NCI-H345 treated with DMSO at 0.1 percent for 48 hours (cell line): ENCODE results near the gene SCAND1.
A peak's percentile ranks its signal among the peaks of the same experiment; 100 is the strongest.
"Not testable (repeated sequence)": the region's sequence is repeated elsewhere in the genome, so short reads cannot be mapped to it uniquely, and the experiment has no call there.

Experiments
- DNase-seq: peaks from one replicate; lab custom pipeline; 2025; ENCODE audit not compliant: unreplicated experiment; lab: John Stamatoyannopoulos, UW

SCAND1 gene

DNA sequence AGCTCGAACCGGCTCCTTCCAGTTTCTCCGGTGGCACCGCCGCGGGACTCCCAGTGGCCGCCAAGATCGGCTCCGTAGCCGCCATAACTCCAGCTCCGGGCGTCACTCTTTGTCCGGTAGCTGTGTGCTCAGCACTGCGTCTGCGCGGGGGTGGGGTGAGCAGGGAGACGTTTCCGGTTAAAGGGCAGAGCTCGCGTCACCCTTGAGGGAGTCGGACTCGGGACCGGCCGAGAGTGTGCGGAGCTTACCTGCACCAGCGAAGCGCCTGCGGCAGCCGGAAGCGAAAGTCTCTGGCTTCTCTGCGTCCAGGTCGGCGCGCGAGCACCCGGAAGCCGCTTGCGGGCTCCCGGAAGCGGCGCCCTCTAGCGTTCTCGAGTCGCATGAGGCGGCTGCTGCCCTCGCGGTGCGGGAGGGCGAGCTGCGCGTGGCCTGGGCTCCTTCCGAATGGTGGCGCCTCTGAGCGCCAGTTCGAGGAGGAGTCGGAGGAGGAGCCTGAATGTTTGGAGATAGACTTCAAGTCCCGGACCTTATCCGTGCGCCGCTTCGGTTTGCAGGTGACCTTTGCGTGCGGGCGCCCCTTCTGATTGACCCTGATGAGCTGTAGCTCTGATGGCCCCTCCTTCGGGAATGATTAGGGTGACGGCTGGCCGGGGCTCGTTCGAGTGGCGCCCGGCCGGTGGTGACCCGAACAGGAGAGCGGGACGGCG lies at the start of gene SCAND1:
Gene SCAND1 (minus strand): TSS at position 303 of the 707 bp plus-strand sequence. CDS start 218 bp downstream, at position 85.
- DNase-seq: peak; percentile 99

DNA sequence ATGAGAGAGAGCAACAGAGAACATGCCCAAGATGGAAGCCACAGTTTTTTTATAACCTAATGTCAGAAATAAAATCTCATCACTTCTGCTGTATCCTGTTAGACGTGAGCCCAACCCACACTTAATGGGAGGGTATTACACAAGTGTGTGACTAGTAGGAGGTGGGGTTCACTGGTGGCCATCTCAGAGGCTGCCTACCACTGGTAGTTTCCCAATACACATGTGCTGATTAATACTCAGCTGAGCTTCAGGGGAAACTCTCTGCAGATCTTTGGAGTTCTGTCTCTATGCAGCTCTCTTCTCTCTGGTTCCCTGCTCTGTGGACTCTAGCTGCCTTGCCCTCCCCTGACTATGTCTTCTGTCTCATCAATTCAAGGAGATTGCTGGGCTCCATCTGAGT lies 49.7 kb upstream of the SCAND1 start:
- no peak for DNase-seq

DNA sequence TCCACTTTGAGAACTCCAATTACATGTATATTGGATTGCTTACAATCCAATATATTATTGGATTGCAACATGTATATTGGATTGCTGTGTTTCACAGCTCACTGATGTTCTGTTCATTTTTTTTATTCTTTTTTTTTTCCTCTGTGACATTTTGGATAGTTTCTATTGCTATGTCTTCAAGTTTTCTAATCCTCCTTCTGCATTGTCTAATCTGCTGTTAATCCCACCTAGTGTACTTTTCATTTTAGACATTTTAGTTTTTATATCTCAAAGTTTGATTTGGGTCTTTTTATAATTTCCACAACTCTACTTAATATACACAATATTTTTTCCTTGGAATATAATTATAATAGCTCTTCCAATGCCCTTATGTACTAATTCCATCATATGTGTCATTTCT lies 48.6 kb upstream of the SCAND1 start:
- DNase-seq: no peak

DNA sequence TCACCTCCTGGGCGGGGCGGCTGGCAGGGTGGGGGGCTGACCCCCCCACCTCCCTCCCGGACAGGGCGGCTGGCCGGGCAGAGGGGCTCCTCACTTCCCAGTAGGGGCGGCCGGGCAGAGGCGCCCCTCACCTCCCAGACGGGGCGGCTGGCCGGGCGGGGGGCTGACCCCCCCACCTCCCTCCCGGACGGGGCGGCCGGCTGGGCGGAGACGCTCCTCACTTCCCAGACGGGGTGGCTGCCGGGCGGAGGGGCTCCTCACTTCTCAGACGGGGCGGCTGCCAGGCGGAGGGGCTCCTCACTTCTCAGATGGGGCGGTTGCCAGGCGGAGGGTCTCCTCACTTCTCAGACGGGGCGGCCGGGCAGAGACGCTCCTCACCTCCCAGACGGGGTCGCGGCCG lies 47.0 kb upstream of the SCAND1 start:
- DNase-seq: not testable (repeated sequence)

DNA sequence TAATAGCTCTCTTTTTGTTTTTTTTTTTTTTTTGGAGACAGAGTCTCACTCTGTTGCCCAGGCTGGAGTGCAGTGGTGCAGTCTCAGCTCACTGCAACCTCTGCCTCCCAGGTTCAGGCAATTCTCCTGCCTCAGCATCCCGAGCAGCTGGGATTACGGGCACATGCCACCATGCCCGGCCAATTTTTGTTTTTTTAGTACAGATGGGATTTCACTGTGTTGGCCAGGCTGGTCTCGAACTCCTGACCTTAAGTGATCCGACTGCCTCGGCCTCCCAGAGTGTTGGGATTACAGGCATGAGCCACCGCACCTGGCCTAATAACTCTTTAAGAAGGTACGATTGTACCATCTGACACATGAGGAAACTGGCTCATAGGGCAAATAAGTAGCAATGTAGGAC lies 42.2 kb upstream of the SCAND1 start:
- not testable (repeated sequence) for DNase-seq

DNA sequence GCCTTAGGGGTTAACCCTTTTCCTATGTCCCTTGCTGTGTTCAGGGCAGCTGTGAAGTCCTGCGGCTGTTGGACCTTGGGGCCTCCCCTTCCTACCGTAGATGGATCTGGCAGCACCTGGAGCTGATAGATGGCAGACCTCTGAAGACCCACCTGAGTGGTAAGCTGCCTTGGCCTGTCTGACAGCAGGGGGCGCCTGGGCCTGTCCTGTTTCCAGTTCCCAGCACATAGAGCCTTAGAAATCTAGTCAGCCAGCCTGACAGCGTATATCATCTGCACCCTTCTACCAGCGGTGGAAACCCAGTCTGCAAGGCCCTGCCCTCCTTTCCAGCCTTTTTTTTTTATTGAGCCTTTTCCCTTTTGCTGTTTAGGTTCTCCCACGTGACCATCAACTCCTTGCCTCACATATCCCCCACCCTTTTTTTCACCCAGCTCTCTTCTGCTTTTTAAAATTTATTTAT lies 40.7 kb upstream of the SCAND1 start:
- peak; percentile 84 for DNase-seq

DNA sequence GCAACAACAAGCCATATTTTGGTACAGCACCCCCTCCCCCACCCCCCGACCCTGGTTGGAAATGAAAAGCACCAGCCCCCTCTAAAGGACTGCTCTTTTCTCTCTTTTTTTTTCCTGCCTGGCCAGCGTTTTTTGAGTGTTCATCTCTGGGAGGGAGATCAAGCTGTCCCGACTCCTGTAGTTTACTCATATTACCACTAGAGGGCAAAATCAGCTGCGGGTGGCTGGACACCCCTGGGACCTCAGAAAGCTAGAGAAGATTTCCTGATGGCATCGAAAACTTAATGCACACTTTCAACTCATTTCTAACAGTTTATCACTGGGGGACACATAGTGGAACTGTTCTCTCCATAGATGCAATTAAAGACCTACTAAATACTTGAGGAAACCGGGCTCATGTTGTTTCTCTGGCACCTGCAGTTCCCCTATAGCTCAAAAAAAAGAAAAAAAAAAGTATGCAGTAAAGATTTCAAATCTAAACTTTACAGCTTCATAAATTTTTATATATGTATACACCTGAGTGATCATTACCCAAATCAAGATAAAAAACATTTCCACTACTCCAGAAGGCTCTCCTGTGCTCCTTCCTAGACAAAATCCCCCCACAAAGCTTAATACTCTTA lies 38.5 kb upstream of the SCAND1 start:
- peak; percentile 78 for DNase-seq

DNA sequence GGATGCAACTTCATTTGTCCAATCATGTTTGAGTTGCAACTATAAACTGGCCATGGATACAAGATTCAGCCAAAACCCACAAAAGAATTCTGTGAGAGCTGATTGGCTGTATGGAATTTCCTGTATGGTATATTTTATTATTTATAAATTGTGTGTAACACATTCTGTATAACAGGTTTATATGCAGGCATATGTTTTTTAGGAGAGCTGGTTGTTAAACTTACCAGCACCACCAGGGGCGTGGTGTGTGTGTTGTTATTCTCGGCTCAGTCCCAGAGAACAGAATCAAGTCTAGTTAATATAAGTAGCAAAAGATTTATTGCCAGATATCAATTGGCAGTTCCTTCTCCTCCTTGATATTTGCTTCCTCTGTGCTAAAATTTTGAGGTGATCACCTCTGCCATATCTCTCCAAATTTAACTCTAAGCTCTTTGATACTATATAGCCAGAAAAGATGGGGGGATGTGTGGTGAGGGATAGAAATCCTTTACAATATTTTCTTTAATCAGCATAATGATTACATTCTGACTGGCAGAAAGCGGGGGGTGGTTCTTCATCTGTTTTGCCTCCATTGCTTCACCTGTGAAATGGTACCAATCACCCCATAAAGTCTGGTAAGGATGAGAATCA lies 37.0 kb upstream of the SCAND1 start:
- no peak for DNase-seq

DNA sequence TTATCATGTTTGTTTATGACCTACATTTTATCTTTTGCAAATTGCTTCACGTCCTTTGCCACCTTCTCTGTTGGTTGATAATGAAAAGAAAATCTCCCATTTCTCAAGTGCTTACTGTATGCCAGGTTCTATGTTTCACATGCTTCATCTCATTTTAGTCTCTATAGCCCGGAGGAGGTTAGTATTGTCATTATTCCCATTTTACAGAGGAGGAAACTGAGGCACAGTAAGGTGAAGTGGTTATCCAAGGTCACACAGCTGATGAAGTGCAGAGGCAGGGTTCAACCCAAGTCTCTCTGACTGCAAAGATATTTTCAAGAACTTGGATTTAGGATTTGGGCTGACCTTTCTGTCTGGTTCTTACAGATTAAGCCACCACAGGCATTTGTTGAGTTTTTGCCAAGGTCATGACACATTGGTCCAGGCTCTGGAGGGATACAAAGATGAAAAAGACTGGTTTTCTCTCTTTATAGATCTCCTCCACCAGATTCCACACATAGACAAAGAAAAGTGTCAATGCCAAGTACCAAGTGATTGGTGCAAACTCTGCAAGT lies 34.7 kb upstream of the SCAND1 start:
- no peak for DNase-seq

DNA sequence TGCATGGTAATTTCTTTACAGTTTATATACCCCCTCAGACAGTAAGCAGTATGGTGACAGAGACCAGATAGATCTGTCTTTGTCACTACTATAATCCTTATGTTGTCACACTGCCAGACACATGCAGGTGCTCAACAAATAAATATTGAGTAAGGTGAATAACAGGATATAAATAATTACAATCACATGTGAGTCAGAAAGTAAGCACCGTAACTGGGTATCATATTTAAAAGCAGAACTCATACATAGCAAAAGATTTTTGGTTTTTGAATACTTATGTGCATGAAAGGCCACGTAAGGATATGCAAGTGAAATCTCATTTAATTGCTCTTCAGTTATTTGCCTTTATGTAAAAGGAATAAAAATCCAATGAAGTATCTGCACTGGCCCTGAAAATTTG lies 31.5 kb upstream of the SCAND1 start:
- no peak for DNase-seq

DNA sequence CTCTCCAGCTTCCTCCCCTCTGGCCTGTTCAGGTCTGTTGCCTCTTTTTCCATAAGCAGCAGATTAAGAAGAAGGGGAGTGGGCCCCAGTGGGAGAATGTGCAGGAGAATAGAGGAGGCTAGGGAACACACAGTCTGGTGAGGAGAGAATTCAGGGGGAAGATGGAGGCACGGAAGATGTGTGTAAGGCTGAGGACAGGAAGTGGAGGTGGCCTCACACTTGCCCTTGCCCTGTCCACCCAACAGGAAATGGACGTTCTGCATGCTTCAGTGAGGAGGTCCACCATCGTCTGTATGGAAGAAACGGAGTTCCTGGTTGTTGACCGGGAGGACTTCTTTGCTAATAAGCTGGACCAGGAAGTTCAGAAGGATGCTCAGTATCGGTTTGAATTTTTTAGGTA lies 30.1 kb upstream of the SCAND1 start:
- DNase-seq: no peak

DNA sequence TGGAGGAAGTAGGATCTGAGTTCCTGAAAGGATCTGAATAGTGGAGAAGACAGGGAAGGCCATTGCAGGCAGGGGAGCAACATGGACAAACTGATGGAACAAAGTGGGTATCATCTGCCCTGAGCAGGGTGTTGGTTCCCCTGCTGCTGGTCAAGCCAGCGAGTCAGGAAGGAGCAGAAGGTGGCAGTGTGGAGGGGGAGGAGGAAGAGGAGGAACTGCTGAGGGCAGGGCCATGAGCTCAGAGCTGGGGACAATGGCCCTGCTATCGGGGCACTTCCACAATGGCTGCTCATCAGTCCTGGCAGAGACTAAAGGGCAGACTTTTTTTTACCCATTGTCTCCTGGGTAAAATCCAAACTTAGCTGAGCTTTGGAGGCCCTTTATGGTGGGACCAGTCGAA lies 27.7 kb upstream of the SCAND1 start:
- DNase-seq: no peak

DNA sequence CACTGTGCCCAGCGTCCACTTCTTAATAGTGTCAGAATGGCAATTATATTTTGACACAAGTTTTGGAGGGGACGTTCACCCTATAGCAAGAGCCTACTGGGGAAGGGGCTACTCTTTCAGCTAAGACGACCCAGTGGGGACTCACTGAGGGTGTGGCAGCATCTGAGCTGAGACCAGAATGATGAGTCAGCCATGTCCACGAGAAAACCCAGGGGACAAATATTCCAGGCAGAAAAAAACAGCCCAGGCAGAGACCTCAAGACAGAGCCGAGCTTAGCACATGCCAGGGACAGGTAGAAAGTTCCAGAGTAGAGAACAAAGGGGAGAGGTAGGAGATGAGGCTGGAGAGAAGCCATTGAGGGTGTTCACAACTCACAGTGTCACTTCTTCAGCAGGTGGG lies 25.2 kb upstream of the SCAND1 start:
- no peak for DNase-seq

DNA sequence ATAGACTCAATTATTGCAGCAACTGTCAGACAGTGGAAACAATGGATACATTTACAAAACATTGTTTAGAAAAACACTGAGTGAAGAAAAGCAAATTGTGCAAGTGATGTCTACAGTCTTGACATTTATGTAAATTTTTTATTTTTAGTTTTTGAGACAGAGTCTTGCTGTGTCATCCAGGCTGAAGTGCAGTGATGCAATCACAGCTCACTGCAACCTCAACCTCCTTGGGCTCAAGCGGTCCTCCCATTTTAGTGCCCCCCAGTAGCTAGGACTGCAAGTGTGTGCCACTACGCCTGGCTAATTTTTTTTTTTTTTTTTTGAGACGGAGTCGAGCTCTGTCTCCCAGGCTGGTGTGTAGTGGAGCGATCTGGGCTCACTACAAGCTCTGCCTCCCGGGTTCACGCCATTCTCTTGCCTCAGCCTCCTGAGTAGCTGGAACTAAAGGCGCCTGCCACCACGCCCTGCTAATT lies 23.8 kb upstream of the SCAND1 start:
- DNase-seq: no peak

DNA sequence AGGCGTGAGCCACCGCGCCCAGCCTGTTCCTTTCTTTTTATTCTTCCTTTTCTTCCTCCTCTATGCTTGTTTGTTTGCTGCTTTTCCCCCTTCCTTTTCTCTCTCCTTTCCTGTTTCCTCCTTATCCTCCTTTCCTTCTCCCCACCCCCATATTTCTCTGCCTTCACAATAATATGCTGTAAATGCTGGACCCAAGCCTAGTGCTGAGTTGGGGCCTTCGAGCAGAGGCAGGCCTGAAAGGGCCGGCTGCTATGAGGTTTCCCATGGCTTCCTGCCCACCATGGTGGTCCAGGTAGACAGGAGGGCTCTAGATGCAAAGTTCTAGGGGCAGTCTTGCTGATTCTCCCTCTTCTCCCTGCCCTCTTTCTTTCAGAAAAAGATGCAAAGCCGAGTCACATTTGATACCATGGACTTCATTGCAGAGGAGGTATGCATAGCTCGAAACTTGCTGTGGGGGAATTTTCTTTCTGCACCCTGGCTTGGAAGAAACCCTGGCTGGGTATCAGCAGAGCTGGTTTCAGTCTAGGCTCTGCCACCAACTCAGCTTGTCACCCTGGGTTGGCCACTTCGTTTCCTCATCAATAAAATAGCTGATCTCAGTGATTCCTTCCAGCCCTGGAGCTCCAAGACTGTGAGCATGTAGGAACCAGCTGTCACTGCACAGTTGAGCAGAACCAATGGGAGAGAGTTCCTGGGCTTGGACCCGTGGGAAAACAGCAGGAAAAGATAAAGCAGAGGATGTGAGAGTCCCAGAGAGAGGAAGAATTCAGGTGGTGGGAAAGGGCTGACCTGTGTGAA lies 21.5 kb upstream of the SCAND1 start:
- no peak for DNase-seq

DNA sequence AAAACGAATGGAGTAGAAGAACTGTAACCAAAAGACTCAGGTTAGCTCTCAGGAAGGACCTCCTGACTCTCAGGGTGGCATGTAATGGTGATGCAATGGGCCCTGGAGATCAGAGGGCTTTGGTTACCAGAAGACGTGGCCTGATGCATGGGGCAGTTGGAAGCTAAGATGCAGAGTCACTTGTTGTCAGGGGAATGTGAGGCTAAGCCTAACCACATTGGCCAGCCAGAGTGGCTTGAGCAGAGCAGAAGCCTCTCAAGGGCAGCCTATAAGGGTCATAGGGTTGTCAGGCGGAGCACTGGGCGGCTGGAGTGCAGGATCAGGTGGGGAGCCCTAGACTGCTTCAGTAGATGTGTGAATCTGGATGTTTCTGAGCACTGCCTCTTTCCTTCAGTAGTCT lies 20.0 kb upstream of the SCAND1 start:
- no peak for DNase-seq

DNA sequence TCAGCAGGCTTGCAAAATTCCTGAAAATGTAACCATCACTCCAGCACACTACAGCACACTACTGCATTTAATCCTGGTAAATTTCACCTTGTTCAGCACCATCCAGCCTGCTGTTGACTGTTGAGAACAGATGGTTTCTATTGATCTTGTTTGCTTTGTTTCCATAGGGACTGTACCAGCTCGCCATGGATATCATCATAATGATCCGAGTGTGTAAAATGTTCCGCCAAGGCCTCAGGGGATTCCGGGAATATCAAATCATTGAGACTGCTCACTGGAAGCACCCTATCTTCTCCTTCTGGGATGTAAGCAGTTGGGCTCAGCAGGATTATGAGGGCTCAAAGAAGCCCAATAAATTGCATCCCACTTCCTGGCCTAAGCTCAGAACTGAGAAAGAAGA lies 18.2 kb upstream of the SCAND1 start:
- no peak for DNase-seq

DNA sequence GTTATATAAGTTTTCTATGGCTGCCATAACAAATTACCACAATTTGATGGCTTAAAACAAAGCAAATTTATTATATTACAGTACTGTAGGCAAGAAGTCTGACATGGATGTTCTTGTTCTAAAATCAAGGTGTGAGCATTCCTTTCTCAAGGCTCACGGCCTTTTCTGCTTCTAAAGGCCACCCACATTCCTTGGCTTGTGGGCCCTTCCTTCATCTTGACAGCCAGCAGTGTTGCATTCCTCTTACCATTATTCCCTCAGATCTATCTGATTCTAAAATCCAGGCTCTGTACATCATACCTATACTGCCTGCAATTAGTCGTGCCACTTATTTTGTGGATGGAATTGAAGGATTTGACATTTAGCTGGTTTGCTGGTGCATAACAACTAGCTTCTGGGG lies 17.7 kb upstream of the SCAND1 start:
- DNase-seq: no peak

DNA sequence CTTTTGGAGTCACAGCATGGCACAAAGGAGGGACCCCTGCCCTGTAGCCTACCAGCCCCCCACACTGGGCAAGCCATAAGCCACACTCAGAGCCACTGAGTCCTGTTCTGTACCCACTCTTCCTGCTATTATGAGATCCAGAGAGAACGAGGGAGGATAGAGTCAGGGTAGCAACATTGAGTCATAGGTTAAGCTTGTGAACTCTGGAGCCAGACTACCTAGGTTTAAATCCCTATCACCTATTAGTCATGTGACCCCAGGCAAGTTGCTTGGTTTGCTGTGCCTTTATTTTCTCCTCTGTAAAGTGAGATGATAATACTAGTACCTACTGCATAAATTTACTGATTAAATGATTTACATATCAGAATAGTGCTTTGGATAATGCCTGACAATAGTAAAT lies 14.6 kb upstream of the SCAND1 start:
- no peak for DNase-seq

DNA sequence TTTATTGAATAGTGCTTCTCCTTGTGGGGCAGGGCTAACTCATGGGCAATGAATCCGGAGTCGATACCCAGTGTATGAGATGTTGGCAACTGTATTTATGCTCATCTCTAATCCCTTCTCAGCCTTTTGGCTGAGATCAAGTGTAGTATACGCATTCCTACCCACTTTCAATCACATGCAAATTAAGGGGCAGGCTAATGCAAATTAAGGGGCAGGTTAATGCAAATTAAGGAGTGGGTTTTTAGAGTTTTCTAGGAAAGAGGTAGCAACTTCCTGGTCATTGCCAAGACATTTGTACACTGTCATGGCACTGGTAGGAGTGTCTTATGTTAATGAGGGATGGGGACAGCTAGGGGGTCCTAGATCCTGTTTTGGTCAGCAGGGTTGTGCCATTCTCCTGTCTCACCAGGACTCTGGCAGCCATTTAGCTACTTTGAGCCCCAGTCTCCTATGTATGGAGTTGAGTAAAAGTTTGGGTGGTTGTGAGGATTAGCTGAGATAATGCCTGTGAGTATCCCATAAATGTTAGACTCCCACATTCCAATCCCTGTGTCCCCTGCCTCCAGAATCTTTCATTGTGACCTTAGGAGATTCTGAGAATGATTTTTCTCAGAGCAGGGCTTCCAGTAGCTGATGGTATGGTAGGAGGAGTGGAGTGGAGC lies 13.8 kb upstream of the SCAND1 start, which contains the start of gene CNBD2:
Gene CNBD2 (plus strand): TSS at position 612 of the 662 bp plus-strand sequence. CDS start 173 bp downstream, outside the sequence.
- no peak for DNase-seq
